Measurements from ENCODE around the gene SUGP2. TPM values are rescaled to one million over a fixed set of nuclear protein-coding genes. Genes with fewer than 3 reads are reported as not detected.

The SUGP2 gene
- total RNA-seq, 1 experiment from 2014 or later = 95.2 TPM

DNA sequence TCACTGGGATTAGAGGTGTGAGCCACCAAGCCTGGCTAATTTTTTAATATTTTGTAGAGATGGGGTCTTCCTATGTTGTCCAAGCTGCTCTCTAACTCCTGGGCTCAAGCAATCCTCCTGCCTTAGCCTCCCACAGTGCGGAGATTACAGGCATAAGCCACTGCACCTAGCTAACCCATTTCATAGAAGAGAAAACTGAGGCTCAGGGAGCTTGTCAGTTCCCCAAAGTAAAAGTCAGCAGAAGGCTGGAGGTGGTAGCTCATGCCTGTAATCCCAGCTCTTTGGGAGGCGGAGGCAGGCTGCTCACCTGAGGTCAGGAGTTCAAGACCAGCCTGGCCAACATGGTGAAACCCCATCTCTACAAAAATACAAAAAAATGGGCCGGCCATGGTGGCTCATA is 83.5 kb downstream of the SUGP2 start:
- no peaks in the 10 kb centered on the region for H3K4me1 ChIP-seq (ENCODE audit: insufficient read depth, low read length)
- no peak overlapping the region for H3K4ac ChIP-seq (ENCODE audit: low read depth, low read length)
- no peak for TF ChIP-seq CTCF (conservative IDR thresholded peaks at IDR 0.05)
- H3K4me2 ChIP-seq (ENCODE audit: insufficient read depth, insufficient read length, low read length) = no peak overlapping the region
- no peak overlapping the region for H4K8ac ChIP-seq (replicated peaks; ENCODE audit: insufficient read length, low read depth, low read length)
- DNase-seq = no peak
- no peaks in the 10 kb centered on the region for H4K20me1 ChIP-seq (ENCODE audit: control insufficient read depth, insufficient read depth, insufficient read length)
- H4K5ac ChIP-seq (ENCODE audit: insufficient read length, low read depth, low read length) = no peak overlapping the region
- no peak overlapping the region for H3T11ph ChIP-seq (ENCODE audit: low read length)
- WGBS (ENCODE audit: extremely low coverage, insufficient read length, low lambda C conversion rate) = no CpG with 5 or more reads among the region's 3 CpGs
- H2BK20ac ChIP-seq (ENCODE audit: low read depth, low read length, poor library complexity, severe bottlenecking) = no peak overlapping the region
- no peaks in the 10 kb centered on the region for H3K79me1 ChIP-seq (ENCODE audit: insufficient read depth, low read depth, low read length, poor library complexity, severe bottlenecking)
- H2BK15ac ChIP-seq (ENCODE audit: low read depth, low read length) = no peak overlapping the region
- H3K56ac ChIP-seq (ENCODE audit: insufficient read length, low read depth, low read length) = no peak overlapping the region
- H3K36me3 Mint-ChIP-seq (ENCODE audit: insufficient read depth in 1 of 3, low read depth in 3 of 3) = no peaks in the 10 kb centered on the region
- H3K9me3 ChIP-seq (ENCODE audit: control insufficient read depth, low read depth, low read length) = no peaks in the 10 kb centered on the region
- no peak overlapping the region for H3K23ac ChIP-seq (ENCODE audit: insufficient read length, low read depth, low read length)
- H2BK12ac ChIP-seq (ENCODE audit: insufficient read length, low read depth, low read length) = no peak overlapping the region
- no peaks in the 10 kb centered on the region for H3K27me3 ChIP-seq (ENCODE audit: insufficient read depth, low read length)
- no peak overlapping the region for H2BK120ac ChIP-seq (ENCODE audit: low read depth, low read length, poor library complexity, severe bottlenecking)
- peaks cover 2% of the 10 kb centered on the region in 2 experiments; a peak in 2 of 5 replicates for H3K9me3 Mint-ChIP-seq
- H3K27me3 Mint-ChIP-seq (ENCODE audit: low read depth) = peaks cover 37% of the 10 kb centered on the region
- H2AK5ac ChIP-seq (ENCODE audit: insufficient read length, low read length) = no peak overlapping the region
- H3K18ac ChIP-seq (ENCODE audit: insufficient read length, low read depth, low read length) = no peak overlapping the region
- no peak overlapping the region for H4K91ac ChIP-seq (ENCODE audit: insufficient read length, low read depth, low read length)
- H3K4me3 Mint-ChIP-seq = no peak overlapping the region
- H3K79me2 ChIP-seq (ENCODE audit: insufficient read depth, low read length) = no peaks in the 10 kb centered on the region
- no peaks in the 10 kb centered on the region for H3K23me2 ChIP-seq (ENCODE audit: insufficient read length, low read depth, low read length, poor library complexity, severe bottlenecking)
- H3K27ac Mint-ChIP-seq = no peak overlapping the region
- no peak overlapping the region for H3K14ac ChIP-seq (ENCODE audit: insufficient read depth, low read length)
- H3K27ac ChIP-seq (ENCODE audit: insufficient read length, low read depth, low read length) = no peak overlapping the region
- no peak overlapping the region for H2BK5ac ChIP-seq (ENCODE audit: insufficient read length, low read length)
- H3K9ac ChIP-seq (ENCODE audit: extremely low read depth, insufficient read length, low read length) = no peak overlapping the region
- H3K4me1 Mint-ChIP-seq = no peaks in the 10 kb centered on the region
- H2AFZ ChIP-seq (ENCODE audit: low read length) = no peak overlapping the region
